OCI-LY1 (cell line): ENCODE results near the gene ATP5PF.

Source experiments
- H2AFZ ChIP-seq: fragments of 200-600 bp; sonication (generic), shearing (Covaris generic); 2 replicates; pipeline ENCODE4 v1.6.0; 2014; ENCODE audit warnings: antibody characterized with exemption, mild to moderate bottlenecking, low read length
- H3F3A ChIP-seq: fragments of 200-600 bp; sonication (generic), shearing (Covaris generic); 2 replicates; pipeline ENCODE4 v1.6.0; 2014; ENCODE audit warnings: mild to moderate bottlenecking, antibody characterized with exemption, low read length, moderate library complexity; ENCODE audit not compliant: insufficient read depth
- H3K27ac ChIP-seq: fragments of 200-600 bp; sonication (generic); 2 replicates; pipeline ENCODE4 v1.5.1; 2014; ENCODE audit warnings: low read length, mixed run types, mild to moderate bottlenecking, low read depth; ENCODE audit not compliant: poor library complexity, severe bottlenecking
- H3K27me3 ChIP-seq: fragments of 200-600 bp; sonication (generic); 2 replicates; pipeline ENCODE4 v1.6.0; 2014; ENCODE audit warnings: antibody characterized with exemption, mild to moderate bottlenecking, low read length, moderate library complexity; ENCODE audit not compliant: insufficient read depth
- H3K36me3 ChIP-seq: fragments of 200-600 bp; sonication (generic); 2 replicates; pipeline ENCODE4 v1.6.1; 2014; ENCODE audit warnings: mild to moderate bottlenecking, antibody characterized with exemption, low read length, moderate library complexity, mixed read lengths; ENCODE audit not compliant: insufficient read depth
- H3K4me1 ChIP-seq: fragments of 200-600 bp; sonication (generic); 2 replicates; pipeline ENCODE4 v1.5.1; 2014; ENCODE audit warnings: mild to moderate bottlenecking, low read length, moderate library complexity; ENCODE audit not compliant: insufficient read depth, severe bottlenecking
- H3K4me2 ChIP-seq: fragments of 200-600 bp; sonication (generic), shearing (Covaris generic); 2 replicates; pipeline ENCODE4 v1.6.1; 2014; ENCODE audit warnings: low read length
- H3K4me3 ChIP-seq: fragments of 200-600 bp; sonication (generic); 2 replicates; pipeline ENCODE4 v1.5.1; 2014; ENCODE audit warnings: low read length, low read depth, mild to moderate bottlenecking, mixed read lengths; ENCODE audit not compliant: poor library complexity, severe bottlenecking
- H3K79me2 ChIP-seq: fragments of 200-600 bp; shearing (Covaris generic); 2 replicates; pipeline ENCODE4 v1.6.1; 2016; ENCODE audit warnings: mixed run types, low read length, mixed read lengths; ENCODE audit not compliant: insufficient read depth
- H3K9ac ChIP-seq: fragments of 200-600 bp; sonication (generic), shearing (Covaris generic); 2 replicates; pipeline ENCODE4 v1.6.1; 2014; ENCODE audit warnings: mild to moderate bottlenecking, low read length, mixed read lengths
- H3K9me2 ChIP-seq: fragments of 200-600 bp; sonication (generic), shearing (Covaris generic); 2 replicates; pipeline ENCODE4 v1.6.1; 2014; ENCODE audit warnings: low read depth, mild to moderate bottlenecking, low read length, mixed read lengths
- H3K9me3 ChIP-seq: fragments of 200-600 bp; shearing (Covaris generic); 2 replicates; pipeline ENCODE4 v1.6.1; 2014; ENCODE audit warnings: low read length, mixed read lengths
- H4K20me1 ChIP-seq: fragments of 200-600 bp; sonication (generic), shearing (Covaris generic); 2 replicates; pipeline ENCODE4 v1.6.0; 2016; ENCODE audit warnings: mild to moderate bottlenecking, low read length; ENCODE audit not compliant: insufficient read depth
- CTCF ChIP-seq: fragments of 200-600 bp; sonication (generic), shearing (Covaris generic); IDR thresholded peaks from 2 replicates; pipeline ENCODE4 v1.5.1; 2017; ENCODE audit warnings: mild to moderate bottlenecking, antibody characterized with exemption, low read length, moderate library complexity, mixed read lengths
- EZH2 ChIP-seq: fragments of 200-600 bp; sonication (generic), shearing (Covaris generic); IDR thresholded peaks from 2 replicates; pipeline ENCODE4 v1.8.0; 2017; ENCODE audit warnings: borderline replicate concordance, mixed run types, mild to moderate bottlenecking, antibody characterized with exemption, low read length, moderate library complexity, mixed read lengths

ATP5PF gene

DNA sequence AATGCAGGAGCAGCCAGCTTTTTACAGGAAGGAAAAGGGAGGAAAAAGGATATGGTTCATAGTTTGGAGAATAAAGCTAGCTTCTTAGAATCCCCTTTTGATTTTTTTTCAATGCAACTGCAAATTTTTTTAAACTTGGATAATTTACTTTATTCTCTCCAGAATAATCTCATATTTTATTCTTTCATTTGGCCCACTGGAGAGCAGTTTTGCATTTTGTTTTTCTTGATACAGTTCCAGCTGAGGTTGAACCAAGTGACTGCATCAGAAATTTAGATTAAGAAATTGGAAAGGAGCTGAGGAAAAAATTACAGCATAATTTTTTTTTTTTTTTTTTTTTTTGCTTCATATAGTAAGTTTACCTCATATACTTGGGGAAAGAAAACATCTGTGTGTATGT is 22.8 kb upstream of the ATP5PF start:
- Histone ChIP-seq H3K9me2 (no peaks in the 10 kb centered on the region), H3K9me3 (no peaks in the 10 kb centered on the region), H3F3A (no peaks in the 10 kb centered on the region), H3K9ac (no peak overlapping the region), H2AFZ (no peak overlapping the region), H3K4me2 (no peak overlapping the region), H3K36me3 (peaks cover 74% of the 10 kb centered on the region), H3K27ac (no peak overlapping the region), H3K4me1 (no peaks in the 10 kb centered on the region), H3K79me2 (no peaks in the 10 kb centered on the region), H4K20me1 (no peaks in the 10 kb centered on the region), H3K27me3 (no peaks in the 10 kb centered on the region), H3K4me3 (no peak overlapping the region)
- no peak for TF ChIP-seq EZH2
- TF ChIP-seq CTCF: no peak

DNA sequence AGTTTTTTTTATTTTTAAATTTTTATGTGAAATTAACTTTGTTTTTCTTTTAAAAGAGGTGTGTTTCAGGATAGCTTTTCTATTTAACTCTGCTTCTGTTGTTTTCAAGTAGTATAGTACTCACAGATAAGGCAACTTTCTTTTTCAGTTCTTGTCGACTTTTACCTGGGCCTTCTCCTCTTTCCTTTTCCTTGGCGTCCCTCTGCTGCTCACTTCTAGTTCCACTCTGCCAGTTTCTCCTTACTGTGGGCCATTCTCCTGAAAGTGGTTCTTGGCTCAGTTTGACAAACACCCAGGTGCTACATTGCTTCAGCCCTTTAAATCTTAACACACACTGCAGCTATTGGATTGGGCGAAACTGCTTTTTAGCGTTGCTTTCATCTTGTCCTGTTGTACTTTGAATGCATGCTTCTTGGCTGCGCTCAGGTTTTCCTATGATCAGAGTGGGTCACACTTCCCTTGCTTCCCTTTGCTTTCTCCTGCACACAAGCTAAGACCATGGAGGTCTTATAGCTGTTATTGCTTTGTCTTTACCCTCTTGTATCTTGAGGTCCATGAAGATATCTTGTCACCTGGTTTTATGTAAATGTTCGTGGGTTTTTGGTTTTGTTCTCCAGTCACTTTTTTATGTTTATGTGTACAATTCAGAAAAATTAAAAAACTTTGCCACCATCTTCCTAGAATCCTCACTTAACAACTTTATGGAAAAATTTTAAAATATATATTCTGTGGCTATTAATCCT is 21.7 kb upstream of the ATP5PF start:
- Histone ChIP-seq H3K4me1 (no peaks in the 10 kb centered on the region), H3K9me2 (no peaks in the 10 kb centered on the region), H3K4me3 (no peak overlapping the region), H3K4me2 (no peak overlapping the region), H3K79me2 (no peaks in the 10 kb centered on the region), H3K27me3 (no peaks in the 10 kb centered on the region), H3F3A (no peaks in the 10 kb centered on the region), H3K9ac (no peak overlapping the region), H3K27ac (no peak overlapping the region), H3K9me3 (no peaks in the 10 kb centered on the region), H4K20me1 (no peaks in the 10 kb centered on the region), H2AFZ (no peak overlapping the region), H3K36me3 (peaks cover 72% of the 10 kb centered on the region)
- no peak for TF ChIP-seq CTCF
- no peak for TF ChIP-seq EZH2

GRCh38 chr21:25752416-25752815 is 17.7 kb upstream of the ATP5PF start:
- peaks cover 70% of the 10 kb centered on the region for H3K36me3 ChIP-seq
- no peaks in the 10 kb centered on the region for H3K27me3 ChIP-seq
- H4K20me1 ChIP-seq: no peaks in the 10 kb centered on the region
- H3K27ac ChIP-seq: no peak overlapping the region
- no peak overlapping the region for H3K9ac ChIP-seq
- no peak overlapping the region for H3K4me2 ChIP-seq
- H3K79me2 ChIP-seq: no peaks in the 10 kb centered on the region
- no peaks in the 10 kb centered on the region for H3K9me3 ChIP-seq
- H3K4me1 ChIP-seq: no peaks in the 10 kb centered on the region
- H2AFZ ChIP-seq: no peak overlapping the region
- H3K4me3 ChIP-seq: no peak overlapping the region
- TF ChIP-seq EZH2 (no peak), CTCF (no peak)
- no peaks in the 10 kb centered on the region for H3F3A ChIP-seq
- no peaks in the 10 kb centered on the region for H3K9me2 ChIP-seq
